8988T (cell line): Measurements from ENCODE around the gene IL2RA.
"Not testable (repeated sequence)": the region's sequence is repeated elsewhere in the genome, so short reads cannot be mapped to it uniquely, and the experiment has no call there.

Source experiments
- DNase-seq: peaks from one replicate; pipeline ENCODE4 v3.0.0; 2011

IL2RA gene

DNA sequence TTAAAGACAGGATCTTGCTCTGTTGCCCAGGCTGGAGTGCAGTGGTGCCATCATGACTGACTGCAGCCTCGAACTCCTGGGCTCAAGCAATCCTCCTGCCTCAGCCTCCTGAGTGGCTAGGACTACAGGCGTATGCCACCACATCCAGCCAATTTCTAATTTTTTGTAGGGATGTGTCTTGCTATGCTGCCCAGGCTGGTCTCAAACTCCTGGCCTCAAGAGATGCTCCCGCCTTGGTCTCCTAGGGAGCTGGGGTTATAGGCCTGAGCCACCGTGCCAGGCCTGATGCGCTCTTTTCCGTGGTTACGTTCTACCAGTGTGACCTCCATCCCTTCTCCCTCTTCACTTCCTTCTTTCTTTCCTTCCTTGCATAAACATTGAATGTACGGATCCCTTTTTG lies 50.6 kb downstream of the IL2RA start:
- DNase-seq = no peak

DNA sequence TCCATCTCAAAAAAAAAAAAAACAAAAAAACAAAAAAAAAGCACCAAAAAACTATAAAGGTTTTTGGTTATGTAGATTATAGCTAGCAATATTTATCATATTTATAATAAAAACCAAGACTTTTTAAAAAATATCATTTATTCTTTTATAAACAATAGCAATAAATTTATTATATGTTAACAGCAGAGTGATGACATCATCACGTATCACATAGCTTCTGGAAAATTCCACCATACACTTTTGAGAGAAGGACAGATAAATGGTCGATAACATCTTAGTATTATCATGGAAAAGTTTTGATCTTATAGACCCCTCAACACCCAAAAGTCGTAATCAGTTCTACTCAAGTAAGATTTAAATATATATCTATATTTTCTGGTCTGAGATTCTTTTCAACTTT lies 51.6 kb downstream of the IL2RA start:
- no peak for DNase-seq

DNA sequence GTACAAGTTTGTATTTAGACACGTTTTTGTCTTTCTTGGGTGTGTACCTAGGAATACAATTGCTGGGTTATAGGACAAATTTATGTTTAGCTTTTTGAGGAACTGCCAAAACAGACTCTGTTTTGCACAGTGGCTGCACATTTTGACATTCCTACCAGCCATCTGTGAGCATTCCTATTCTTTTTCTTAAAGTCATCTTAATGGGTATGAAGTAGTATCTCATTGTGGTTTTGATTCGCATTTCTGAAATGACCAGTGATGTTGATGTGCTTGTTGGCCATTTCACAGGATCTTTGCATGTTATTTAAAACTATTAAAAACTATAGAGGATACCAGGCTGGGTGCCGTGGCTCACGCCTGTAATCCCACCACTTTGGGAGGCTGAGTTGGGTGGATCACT lies 52.2 kb downstream of the IL2RA start:
- no peak for DNase-seq

DNA sequence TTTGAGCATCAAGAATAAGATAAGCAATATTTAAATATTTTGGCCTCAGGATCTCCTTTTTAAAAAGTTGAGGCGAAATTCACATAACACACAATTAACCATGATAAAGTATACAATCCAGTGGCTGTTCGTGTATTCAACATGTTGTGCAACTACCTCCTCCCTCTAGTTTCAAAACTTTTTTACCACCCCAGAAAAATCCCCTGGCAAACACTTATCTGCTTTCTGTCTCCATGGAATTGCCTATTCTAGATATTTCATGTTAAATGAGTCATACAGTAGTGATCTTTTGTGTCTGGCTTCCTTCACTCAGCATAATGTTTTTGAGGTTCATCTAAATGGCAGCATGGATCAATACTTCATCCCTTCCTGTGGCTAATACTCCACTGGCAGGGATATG lies 53.0 kb downstream of the IL2RA start:
- no peak for DNase-seq

DNA sequence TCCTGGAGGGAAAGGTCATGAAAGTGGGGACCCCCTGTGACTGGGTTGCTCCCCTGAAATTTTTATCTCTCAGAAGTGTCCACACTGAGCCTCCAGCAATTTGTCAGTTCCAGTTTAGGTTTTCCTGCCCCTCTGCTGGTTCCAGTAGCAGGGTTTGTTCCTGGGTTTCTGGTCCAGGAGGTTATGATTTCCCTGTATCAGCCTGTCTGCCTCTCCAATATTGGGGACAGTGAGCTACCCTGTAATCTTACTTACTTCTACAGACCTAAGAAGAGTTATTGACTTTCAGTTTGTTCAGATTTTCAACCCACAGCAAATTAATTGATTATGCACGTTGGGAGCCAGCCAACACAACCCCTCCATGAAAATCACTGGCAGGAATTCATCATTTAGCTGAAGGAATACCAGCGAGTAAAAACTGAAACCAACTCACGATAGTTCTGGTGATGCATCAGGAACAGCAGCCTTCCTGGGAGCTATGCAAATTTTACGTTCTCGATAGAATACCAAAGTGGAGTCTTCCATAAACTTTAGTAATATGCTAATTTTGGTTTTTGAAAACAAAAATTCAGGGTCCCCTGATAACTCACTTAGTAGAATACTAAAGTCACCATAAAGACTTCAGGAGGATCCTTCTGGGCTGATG lies 53.5 kb downstream of the IL2RA start:
- DNase-seq = no peak

DNA sequence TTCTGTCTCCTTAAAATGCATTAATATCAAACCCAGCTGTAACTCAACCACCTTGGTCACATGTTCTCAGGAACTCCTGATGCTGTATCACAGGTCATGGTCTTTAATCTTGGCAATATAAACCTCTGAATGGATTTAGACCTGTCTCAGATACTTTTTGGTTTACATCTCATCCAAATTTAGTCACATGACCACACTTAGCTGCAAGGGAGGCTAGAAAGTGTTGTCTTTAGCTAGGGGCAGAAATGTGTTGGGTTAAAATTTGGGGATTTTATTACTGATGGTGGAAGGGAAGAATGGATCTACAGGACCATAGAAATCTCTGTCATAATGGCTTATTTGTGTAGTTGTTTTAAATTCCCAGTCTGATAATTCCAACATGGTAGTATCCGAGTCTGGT lies 55.2 kb downstream of the IL2RA start:
- DNase-seq = no peak

DNA sequence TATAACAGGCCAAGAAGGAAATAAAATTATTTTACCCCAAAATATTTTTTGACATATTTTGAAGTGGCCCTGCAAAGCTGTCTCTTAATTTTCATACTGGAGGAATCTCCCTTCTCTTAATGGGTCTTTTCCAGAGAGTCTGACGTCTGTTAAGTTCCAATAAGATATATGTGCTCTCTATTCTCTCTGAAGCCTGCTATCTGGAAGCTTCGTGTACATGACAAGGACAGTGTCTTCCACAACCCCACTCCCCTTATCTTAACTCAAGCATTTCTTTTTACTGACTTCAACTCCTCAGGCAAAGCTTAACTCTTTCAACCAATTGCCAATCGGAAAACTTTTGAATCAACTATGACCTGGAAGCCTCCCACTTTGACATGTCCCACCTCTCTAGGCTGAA lies 55.6 kb downstream of the IL2RA start:
- DNase-seq = no peak

DNA sequence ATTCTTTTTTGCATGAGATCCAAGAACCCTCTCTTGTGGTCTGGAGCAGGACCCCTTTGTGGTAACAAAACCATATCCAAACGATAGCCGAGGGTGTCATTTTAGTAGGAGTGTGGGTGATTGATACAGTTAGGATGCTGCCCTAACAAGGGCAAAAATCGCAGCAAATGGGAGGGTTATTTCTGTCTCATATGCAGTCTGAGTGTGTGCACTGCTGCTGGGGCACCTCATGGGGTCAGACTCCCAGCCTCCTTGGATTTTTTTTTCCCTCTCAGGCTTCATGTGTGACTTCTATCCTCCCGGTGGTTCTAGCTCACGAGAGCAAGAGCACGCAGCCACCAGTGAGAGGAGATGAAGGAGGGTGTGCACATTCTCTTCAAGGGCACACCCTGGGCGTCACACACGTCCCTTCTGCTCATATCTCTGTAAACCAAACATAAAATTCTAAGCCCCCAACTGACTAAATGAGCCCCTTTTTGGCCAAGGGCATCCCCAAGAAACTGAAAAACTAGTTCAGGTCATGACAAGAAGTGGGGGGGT lies 56.2 kb downstream of the IL2RA start:
- DNase-seq = no peak

DNA sequence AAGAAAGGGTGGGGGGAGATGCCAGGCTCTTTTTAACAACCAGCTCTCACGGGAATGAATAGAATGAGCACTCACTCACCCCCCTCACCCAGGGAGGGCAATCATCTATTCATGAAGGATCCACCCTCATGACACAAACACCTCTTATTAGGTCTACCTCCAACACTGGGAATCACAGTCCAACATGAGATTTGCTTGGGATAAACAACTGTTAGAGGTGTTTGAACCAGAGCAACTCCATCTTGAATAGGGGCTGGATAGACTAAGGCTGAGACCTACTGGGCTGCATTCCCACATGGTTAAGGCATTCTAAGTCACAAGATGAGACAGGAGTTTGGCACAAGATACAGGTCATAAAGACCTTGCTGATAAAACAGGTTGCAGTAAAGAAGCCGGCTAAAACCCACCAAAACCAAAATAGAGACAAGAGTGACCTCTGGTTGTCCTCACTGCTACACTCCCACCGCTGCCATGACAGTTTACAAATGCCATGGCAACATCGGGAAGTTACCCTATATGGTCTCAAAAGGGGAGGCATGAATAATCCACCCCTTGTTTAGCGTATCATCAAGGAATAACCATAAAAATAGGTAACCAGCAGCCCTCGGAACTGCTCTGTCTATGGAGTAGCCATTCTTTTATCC lies 56.9 kb downstream of the IL2RA start:
- DNase-seq = not testable (repeated sequence)

DNA sequence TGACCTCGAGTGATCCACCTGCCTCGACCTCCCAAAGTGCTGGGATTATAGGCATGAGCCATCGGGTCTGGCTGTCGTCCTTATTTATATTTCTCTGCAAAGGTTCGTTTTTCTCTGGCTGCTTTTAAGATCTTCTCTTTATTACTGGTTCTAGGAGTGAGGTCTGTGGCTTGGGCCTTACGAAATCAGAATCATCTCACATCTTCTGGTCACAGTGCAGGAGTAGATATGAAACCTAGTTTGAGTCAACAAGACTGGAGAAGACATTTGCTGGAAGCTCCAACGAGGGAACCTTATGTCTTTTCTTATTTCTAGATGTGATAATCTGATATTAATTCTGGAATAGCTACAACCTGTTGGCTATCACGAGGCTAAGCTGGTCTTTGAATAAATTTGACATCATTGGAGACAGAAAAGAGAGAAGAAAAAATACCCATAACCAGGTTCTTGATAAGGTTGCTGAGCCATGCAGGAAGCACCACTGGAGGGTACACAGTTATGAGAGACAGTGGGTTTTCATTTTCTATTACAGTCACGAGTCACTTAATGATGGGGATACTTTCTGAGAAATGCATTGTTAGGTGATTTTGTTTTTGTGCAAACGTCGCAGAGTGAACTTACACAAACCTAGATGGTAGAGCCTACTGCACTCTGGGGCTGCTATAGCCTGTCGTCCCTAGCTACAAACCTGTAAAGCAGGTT lies 59.2 kb downstream of the IL2RA start:
- DNase-seq = no peak

DNA sequence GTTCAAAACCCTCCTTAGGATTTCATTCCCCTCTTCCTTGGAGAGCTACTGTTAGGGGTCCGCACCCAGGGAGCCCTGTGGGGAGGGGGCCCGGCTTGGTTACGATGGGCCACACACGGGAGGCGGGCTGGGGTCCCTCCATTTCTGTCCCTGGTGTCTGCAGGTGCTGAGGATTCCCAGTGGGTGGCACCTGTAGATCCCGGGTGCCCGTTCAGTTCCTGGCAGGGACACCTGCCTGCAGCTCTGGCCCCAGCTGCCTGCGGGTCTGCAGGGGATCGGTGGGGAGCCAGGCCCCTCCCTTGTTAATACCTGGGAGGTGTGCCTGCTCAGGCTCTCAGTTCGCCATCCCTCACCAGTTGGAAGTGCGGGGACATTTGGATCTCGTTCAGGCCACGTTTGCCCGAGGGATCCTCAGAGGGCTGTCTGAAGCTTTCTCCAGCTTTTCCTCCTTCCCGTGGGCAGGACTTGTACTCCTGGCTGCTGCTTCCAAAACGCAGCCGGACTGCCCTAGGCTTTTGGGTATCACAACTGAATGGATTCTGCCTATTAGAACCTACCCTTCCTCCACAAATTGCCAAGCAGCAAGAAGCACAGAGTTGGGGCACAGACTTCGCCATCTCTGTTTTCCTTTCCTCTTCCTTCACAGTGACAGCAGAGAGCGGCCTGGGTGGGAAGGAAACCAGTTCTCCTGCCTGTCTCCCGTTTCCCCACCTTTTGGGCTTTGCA lies 62.6 kb downstream of the IL2RA start:
- no peak for DNase-seq

DNA sequence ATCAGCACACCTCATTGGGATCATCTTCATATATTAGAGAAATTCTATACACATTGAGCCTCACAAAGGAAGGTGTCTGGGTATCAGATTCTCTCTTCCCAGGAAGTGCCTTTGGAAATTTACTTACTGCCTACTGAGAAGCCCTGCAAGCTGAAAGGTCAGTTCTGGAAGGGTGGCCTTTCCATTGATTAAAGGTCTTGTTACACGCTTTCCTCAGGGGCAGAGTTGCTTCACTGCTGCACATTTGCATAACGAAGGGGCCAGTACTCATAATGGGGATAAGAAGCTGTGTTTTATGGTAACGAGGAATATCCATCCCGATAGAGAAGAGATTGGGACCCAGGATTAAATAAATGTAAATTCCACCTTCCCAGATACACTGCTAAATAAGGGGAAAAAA lies 65.5 kb downstream of the IL2RA start:
- no peak for DNase-seq

DNA sequence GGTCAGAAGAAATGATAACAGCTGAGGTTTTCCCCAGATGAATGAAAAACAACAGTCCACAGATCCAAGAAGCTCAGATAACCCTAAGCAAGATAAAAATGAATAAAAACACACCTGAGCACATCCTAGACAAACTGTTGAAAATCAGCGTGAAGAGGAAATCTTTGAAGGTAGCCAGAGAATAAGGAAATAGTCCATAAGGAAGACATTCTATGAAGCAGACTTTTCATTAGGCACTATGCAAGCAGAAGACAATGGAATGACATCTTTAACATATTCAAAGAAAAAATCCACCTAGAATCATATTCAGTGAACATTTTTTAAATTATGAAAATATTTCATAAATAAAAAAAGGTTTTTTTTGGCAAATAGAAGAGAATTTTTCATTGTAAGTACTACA lies 69.8 kb downstream of the IL2RA start:
- no peak for DNase-seq

DNA sequence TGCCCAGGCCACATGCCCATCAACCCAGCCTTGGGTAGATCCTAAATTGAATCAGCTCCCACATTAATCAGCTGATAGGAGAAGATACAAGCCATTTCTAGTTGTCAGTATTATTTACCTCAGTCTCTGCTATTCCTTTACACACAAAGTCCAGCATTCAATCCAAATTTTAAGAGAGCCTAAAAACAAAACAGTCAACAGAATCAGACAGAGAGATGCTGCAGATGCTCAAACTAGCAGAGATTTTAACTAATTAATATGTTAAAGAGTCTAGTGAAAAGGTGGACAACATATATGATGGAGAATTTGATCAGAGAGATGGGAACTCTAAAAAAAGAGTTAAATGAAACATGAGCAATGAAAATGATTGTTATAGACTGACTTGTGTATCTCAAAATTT lies 70.5 kb downstream of the IL2RA start:
- no peak for DNase-seq

DNA sequence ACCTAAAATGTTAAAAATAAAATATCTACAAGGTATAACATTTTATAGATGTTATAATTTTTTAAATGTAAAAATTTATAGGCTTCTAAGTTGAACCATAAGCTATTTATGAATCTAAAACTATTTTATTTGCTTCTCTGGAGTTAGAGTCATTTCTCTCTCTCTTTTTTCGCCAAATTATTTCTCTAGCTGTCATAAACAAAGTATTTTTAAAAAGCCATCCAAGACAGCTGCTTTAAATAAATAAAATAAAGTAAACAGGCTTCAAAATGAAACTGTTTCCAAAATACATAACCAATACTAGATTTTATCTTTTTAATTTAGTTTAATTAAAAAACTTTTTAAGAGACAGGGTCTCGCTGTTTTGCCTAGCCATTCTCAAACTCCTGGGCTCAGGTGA lies 72.4 kb downstream of the IL2RA start:
- no peak for DNase-seq

DNA sequence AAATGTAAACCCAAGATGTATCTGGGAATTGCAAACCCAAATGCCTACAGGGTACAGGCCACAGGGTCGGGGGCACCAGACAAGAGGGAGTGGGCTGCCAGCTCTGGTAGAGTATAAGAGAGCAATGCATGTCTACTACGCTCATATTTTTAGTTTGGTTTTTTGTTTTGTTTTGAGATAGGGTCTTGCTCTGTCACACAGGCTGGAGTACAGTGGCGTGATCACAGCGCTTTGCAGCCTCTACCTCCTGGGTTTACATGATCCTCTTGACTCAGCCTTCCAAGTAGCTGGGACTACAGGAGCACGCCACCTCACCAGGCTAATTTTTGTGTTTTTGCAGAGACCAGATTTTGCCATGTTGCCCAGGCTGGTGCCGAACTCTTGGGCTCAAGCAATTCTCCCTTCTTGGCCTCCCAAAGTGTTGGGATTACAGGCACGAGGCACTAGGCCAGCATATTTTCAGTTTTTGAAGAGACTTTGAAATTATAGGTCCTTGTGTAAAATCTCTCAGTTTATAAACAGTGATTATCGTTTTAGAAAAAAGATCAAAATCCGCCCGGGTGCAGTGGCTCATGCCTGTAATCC lies 73.7 kb downstream of the IL2RA start:
- no peak for DNase-seq

DNA sequence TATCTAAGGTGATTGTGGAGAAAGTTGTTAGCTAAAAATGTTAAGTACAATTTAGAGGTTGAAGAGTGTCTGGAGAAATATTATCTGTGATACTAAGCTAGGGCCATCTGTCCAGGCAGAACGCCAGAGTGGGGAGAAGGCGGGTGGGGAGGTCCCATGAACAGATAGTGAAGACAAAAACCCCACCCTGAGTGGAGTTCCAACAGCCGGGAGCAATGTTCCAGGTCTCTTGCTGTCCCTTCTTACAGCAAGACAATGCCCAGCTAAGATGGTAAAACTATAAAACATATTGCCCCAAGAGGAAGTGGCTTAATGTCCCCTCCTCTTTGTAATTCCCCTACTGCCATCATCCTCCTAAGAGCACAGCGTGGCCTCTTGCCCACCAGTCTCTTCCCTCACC lies 74.4 kb downstream of the IL2RA start:
- DNase-seq = no peak

DNA sequence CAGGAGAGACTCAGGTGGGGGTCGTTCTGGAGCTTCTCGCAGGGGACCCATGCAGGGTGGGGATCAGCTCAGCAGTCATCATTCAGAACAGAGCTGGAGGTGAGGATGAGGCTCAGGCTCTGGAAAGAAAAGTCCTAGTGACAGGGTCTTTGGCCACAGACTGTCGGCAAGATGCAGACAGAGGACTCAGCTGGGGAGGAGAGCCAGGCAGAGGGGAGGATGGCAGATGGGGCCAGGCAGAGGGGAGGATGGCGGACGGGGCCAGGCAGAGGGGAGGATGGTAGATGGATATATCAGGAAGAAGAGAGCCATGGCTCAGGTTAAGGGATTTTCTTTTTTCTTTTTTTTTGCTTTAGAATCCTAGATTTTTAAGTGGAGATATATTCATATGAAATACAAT lies 77.1 kb downstream of the IL2RA start:
- DNase-seq = no peak

DNA sequence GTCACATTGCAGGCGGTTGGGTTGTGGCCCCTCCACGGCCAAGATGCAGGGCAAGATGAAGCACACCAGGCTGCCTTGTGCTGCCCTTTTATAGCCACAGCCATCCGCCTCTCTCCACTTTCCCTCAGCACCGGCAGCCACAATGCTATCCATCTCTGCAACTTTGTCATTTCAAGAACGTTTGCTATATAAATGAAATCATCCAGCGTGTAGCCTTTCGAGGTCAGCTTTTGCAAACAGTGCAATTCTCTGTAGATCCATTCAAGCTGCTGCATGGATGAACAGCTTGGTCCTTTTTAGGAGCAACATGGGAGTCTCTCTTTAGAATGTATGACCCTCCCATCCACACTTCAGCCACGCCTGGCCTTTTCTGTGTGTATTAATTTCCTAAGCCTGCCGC lies 78.4 kb downstream of the IL2RA start:
- DNase-seq = no peak

DNA sequence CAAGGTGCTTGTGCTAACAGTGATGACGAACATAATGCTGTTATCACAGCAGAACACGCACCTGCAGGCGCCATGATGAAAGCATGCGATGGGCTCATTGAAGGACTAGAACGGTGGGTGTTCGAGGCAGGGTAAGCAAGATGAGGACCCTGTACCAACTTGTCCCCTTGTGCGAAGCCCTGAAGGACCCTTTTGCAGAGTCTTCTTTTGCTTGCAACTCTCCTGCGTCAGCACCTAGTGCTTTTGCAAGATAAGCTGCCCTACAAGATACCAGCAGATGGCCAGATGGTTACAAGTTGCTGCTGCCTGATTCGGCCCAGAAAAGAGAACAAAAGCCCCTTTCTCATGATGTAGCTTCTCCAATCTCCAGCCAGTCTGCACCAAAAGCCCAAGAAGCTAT lies 80.6 kb downstream of the IL2RA start:
- DNase-seq = no peak

DNA sequence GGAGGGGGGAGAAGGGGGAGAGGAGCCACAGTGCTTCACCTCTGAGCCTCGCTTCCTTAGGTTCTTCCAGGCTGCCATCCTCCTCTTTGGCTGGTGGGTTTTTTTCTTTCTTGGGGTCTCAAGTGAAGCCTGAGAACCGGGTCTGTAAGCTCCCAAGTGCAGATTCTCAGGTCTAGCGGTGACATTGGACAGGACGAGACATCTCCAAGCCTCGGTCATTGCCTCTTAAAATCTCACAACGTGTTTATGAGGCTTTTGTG lies 84.0 kb downstream of the IL2RA start:
- DNase-seq = no peak

DNA sequence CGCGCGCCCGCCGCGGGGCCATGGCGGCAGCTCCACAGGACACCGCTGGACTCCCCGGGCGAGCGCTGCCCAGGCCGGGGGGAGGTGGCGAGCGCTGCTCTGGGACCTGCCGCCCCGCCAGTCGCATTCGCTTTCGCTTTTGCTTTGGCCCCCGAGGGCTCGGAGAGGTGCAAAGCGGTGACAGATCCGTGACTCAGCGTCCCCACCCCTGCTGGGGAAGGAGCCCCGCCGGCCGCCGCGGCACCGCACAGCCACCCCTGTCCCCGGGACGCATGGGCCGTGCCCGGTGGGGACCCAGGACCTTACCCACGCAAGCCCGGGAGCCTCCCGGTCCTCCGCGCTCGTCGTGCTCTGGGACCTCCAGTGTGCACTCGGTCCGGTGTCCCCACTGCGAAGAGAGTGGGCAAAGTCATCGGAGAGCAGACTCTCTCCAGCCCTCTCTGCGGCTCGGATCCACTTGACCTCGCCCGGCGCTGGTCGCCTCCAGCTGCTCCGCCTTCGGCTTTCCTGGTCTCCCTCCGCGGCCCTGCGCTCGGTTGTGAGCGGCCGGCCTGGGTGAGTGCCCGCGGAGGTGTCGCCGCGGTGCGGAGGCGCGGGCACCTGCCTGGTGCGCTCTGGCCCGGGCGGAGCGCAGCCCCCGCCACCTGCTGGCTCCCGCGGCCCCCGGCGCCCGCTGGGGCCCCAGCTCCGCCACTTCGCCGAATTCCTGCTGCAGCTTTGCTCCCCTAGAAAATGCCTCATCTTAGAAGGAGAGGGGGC lies 84.5 kb downstream of the IL2RA start, which contains the start of gene IL15RA:
TSS of gene IL15RA (minus strand) at position 73 of the 759 bp plus-strand sequence. CDS start at position 22, 51 bp downstream.
- DNase-seq = peak; percentile 77
